ENCODE data around the gene GNG2. TPM values are rescaled to one million over a fixed set of nuclear protein-coding genes. Genes with fewer than 3 reads are reported as not detected.

The GNG2 gene
- polyA plus RNA-seq, 1 of the 3 experiments (the other 2 are of a cell fraction), result 17.8 TPM

- peaks cover 4% of the 10 kb centered on the region; the same call in 1 of the 2 replicates for H3K79me2 ChIP-seq (ENCODE audit: insufficient read depth)
- WGBS (ENCODE audit: low lambda C conversion rate), result 78% methylated on average over 6 of the region's 6 CpGs
- ChIA-PET POLR2A (no interaction called here), CTCF (interaction anchor here (1.0 to 1.6 kb wide), 2 partner anchors 29 to 64 kb away, joined by 3 to 5 read pairs; no protein-coding TSS in a partner anchor)
- DNase-seq, result no peak
- no peak for TF ChIP-seq USF1 (IDR thresholded peaks at IDR 0.05; ENCODE audit: borderline replicate concordance, low read depth)
- TF ChIP-seq EP300 (IDR thresholded peaks at IDR 0.05; ENCODE audit: borderline replicate concordance in 1 of 2, low read depth in 1 of 2, low read length in 1 of 2), result no peak
- no peak for TF ChIP-seq TCF12 (IDR thresholded peaks at IDR 0.05)
- TF ChIP-seq FOXJ3 (CRISPR knock-in tag; IDR thresholded peaks at IDR 0.05), result no peak
- no peaks in the 10 kb centered on the region for H3K27me3 ChIP-seq (ENCODE audit: insufficient read depth)
- no peaks in the 10 kb centered on the region for H3K9me2 ChIP-seq
- H2AFZ ChIP-seq (ENCODE audit: low read depth), result no peak overlapping the region
- H3K4me2 ChIP-seq, result no peak overlapping the region
- H3K4me3 ChIP-seq (ENCODE audit: low read depth in 2 of 2, low read length in 1 of 2), result no peak overlapping the region
- no peak overlapping the region for H3K9ac ChIP-seq
- H3F3A ChIP-seq (replicated peaks; ENCODE audit: insufficient read depth), result no peaks in the 10 kb centered on the region
- no peaks in the 10 kb centered on the region for H3K36me3 ChIP-seq (replicated peaks in 1 of 2; ENCODE audit: control insufficient read depth in 1 of 2, insufficient read depth in 2 of 2, low read length in 1 of 2)
- no peaks in the 10 kb centered on the region for H4K20me1 ChIP-seq (ENCODE audit: insufficient read depth)
- peaks cover 0 to 22% of the 10 kb centered on the region in 2 experiments; a peak in 2 of 4 replicates for H3K4me1 ChIP-seq (ENCODE audit: control insufficient read depth in 1 of 2, insufficient read depth in 2 of 2, low read depth in 1 of 2, low read length in 1 of 2)
- no peak overlapping the region; a peak in 1 of 4 replicates for H3K27ac ChIP-seq (ENCODE audit: low read depth in 2 of 2, low read length in 1 of 2)
- H3K9me3 ChIP-seq, result no peaks in the 10 kb centered on the region
Measured at GRCh38 chr14:51914310-51914709, 53.9 kb downstream of the GNG2 start.

GRCh38 chr14:51917193-51917592 is 56.8 kb downstream of the GNG2 start:
- no peak for DNase-seq
- H3K27me3 ChIP-seq (ENCODE audit: insufficient read depth), result no peaks in the 10 kb centered on the region
- H4K20me1 ChIP-seq (ENCODE audit: insufficient read depth), result no peaks in the 10 kb centered on the region
- no peaks in the 10 kb centered on the region for H3F3A ChIP-seq (replicated peaks; ENCODE audit: insufficient read depth)
- H3K36me3 ChIP-seq (replicated peaks in 1 of 2; ENCODE audit: control insufficient read depth in 1 of 2, insufficient read depth in 2 of 2, low read length in 1 of 2), result no peaks in the 10 kb centered on the region
- WGBS (ENCODE audit: low lambda C conversion rate), result 88% methylated on average over 6 of the region's 6 CpGs
- H3K4me2 ChIP-seq, result no peak overlapping the region
- H3K4me3 ChIP-seq (ENCODE audit: low read depth in 2 of 2, low read length in 1 of 2), result no peak overlapping the region
- no peak overlapping the region; a peak in 1 of 4 replicates for H3K27ac ChIP-seq (ENCODE audit: low read depth in 2 of 2, low read length in 1 of 2)
- no peaks in the 10 kb centered on the region for H3K9me3 ChIP-seq
- H3K79me2 ChIP-seq (ENCODE audit: insufficient read depth), result no peaks in the 10 kb centered on the region
- no peak overlapping the region for H3K9ac ChIP-seq
- no peaks in the 10 kb centered on the region for H3K9me2 ChIP-seq
- ChIA-PET POLR2A (no interaction called here), CTCF (interaction anchor here (0.6 kb wide), 1 partner anchor 634 kb away, joined by 3 read pairs; no protein-coding TSS in a partner anchor)
- peaks cover 0 to 17% of the 10 kb centered on the region in 2 experiments; a peak in 2 of 4 replicates for H3K4me1 ChIP-seq (ENCODE audit: control insufficient read depth in 1 of 2, insufficient read depth in 2 of 2, low read depth in 1 of 2, low read length in 1 of 2)
- H2AFZ ChIP-seq (ENCODE audit: low read depth), result no peak overlapping the region
- TF ChIP-seq SMC3 (IDR thresholded peaks at IDR 0.05; ENCODE audit: low read depth, low read length), result no peak
- no peak for TF ChIP-seq POLR2AphosphoS5 (IDR thresholded peaks at IDR 0.05; ENCODE audit: low read depth, low read length)
- no peak for TF ChIP-seq IRF3 (IDR thresholded peaks at IDR 0.05; ENCODE audit: low read depth, low read length)
- TF ChIP-seq MXI1 (IDR thresholded peaks at IDR 0.05; ENCODE audit: low read depth, low read length), result no peak
- TF ChIP-seq NFIC (IDR thresholded peaks at IDR 0.05; ENCODE audit: borderline replicate concordance), result no peak
- TF ChIP-seq FOXM1 (IDR thresholded peaks at IDR 0.05; ENCODE audit: low read depth), result no peak
- TF ChIP-seq, protein P1, sequence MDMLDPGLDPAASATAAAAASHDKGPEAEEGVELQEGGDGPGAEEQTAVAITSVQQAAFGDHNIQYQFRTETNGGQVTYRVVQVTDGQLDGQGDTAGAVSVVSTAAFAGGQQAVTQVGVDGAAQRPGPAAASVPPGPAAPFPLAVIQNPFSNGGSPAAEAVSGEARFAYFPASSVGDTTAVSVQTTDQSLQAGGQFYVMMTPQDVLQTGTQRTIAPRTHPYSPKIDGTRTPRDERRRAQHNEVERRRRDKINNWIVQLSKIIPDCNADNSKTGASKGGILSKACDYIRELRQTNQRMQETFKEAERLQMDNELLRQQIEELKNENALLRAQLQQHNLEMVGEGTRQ (IDR thresholded peaks at IDR 0.05; ENCODE audit: borderline replicate concordance, low read depth, low read length), result no peak
- TF ChIP-seq, protein P2, sequence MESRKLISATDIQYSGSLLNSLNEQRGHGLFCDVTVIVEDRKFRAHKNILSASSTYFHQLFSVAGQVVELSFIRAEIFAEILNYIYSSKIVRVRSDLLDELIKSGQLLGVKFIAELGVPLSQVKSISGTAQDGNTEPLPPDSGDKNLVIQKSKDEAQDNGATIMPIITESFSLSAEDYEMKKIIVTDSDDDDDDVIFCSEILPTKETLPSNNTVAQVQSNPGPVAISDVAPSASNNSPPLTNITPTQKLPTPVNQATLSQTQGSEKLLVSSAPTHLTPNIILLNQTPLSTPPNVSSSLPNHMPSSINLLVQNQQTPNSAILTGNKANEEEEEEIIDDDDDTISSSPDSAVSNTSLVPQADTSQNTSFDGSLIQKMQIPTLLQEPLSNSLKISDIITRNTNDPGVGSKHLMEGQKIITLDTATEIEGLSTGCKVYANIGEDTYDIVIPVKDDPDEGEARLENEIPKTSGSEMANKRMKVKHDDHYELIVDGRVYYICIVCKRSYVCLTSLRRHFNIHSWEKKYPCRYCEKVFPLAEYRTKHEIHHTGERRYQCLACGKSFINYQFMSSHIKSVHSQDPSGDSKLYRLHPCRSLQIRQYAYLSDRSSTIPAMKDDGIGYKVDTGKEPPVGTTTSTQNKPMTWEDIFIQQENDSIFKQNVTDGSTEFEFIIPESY (IDR thresholded peaks at IDR 0.05; ENCODE audit: borderline replicate concordance, low read depth), result no peak
- no peak for TF ChIP-seq RAD21 (IDR thresholded peaks at IDR 0.05; ENCODE audit: low read length)
- TF ChIP-seq, protein P3, sequence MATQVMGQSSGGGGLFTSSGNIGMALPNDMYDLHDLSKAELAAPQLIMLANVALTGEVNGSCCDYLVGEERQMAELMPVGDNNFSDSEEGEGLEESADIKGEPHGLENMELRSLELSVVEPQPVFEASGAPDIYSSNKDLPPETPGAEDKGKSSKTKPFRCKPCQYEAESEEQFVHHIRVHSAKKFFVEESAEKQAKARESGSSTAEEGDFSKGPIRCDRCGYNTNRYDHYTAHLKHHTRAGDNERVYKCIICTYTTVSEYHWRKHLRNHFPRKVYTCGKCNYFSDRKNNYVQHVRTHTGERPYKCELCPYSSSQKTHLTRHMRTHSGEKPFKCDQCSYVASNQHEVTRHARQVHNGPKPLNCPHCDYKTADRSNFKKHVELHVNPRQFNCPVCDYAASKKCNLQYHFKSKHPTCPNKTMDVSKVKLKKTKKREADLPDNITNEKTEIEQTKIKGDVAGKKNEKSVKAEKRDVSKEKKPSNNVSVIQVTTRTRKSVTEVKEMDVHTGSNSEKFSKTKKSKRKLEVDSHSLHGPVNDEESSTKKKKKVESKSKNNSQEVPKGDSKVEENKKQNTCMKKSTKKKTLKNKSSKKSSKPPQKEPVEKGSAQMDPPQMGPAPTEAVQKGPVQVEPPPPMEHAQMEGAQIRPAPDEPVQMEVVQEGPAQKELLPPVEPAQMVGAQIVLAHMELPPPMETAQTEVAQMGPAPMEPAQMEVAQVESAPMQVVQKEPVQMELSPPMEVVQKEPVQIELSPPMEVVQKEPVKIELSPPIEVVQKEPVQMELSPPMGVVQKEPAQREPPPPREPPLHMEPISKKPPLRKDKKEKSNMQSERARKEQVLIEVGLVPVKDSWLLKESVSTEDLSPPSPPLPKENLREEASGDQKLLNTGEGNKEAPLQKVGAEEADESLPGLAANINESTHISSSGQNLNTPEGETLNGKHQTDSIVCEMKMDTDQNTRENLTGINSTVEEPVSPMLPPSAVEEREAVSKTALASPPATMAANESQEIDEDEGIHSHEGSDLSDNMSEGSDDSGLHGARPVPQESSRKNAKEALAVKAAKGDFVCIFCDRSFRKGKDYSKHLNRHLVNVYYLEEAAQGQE (IDR thresholded peaks at IDR 0.05; ENCODE audit: low read depth, low read length), result no peak
- no peak for TF ChIP-seq MAX (IDR thresholded peaks at IDR 0.05; ENCODE audit: low read depth)
- TF ChIP-seq NRF1 (IDR thresholded peaks at IDR 0.05; ENCODE audit: low read depth, low read length), result no peak
- no peak for TF ChIP-seq RXRA (IDR thresholded peaks at IDR 0.05; ENCODE audit: borderline replicate concordance, low read depth)
- no peak for TF ChIP-seq FOXJ3 (CRISPR knock-in tag; IDR thresholded peaks at IDR 0.05)
- no peak for TF ChIP-seq PBX3 (IDR thresholded peaks at IDR 0.05)

Data from SK-N-SH (cell line).